Measurements from ENCODE around the gene OR4E2. TPM values are rescaled to one million over a fixed set of nuclear protein-coding genes. Genes with fewer than 3 reads are reported as not detected.

OR4E2 gene
- polyA plus RNA-seq, 1 experiment: not detected

- Histone ChIP-seq H3K27ac (ENCODE audit: low read depth, low read length) (no peak overlapping the region), H3K4me3 (ENCODE audit: low read depth, low read length) (no peak overlapping the region), H3K9me3 (ENCODE audit: control insufficient read depth, insufficient read depth, low read length) (no peaks in the 10 kb centered on the region), H3K27me3 (ENCODE audit: control insufficient read depth, insufficient read depth, low read length) (no peaks in the 10 kb centered on the region)
- no peak for DNase-seq (ENCODE audit: low read depth, low spot score)
- no peak for TF ChIP-seq CTCF (IDR thresholded peaks at IDR 0.05; ENCODE audit: low read depth, low read length)
- ChIA-PET CTCF (no interaction called here), POLR2A (no interaction called here)
Observed at GRCh38 chr14:21703357-21704326, 50.0 kb downstream of the OR4E2 start.

- DNase-seq (ENCODE audit: low read depth, low spot score): no peak
- TF ChIP-seq CTCF (IDR thresholded peaks at IDR 0.05; ENCODE audit: low read depth, low read length): no peak
- Histone ChIP-seq H3K27ac (ENCODE audit: low read depth, low read length) (no peak overlapping the region), H3K27me3 (ENCODE audit: control insufficient read depth, insufficient read depth, low read length) (no peaks in the 10 kb centered on the region), H3K4me3 (ENCODE audit: low read depth, low read length) (no peak overlapping the region), H3K9me3 (ENCODE audit: control insufficient read depth, insufficient read depth, low read length) (no peaks in the 10 kb centered on the region)
- POLR2A ChIA-PET: no interaction called here
- CTCF ChIA-PET: no interaction called here
Observed at GRCh38 chr14:21704338-21704737, 50.7 kb downstream of the OR4E2 start.

- H3K9me3 ChIP-seq (ENCODE audit: control insufficient read depth, insufficient read depth, low read length): no peaks in the 10 kb centered on the region
- CTCF ChIA-PET: interaction anchor here (0.6 to 2.5 kb wide), 13 partner anchors 9 to 454 kb away, joined by 3 to 9 read pairs (median 4); partner anchors contain the start of gene SALL2
- POLR2A ChIA-PET: no interaction called here
- H3K27ac ChIP-seq (ENCODE audit: low read depth, low read length): no peak overlapping the region
- no peak overlapping the region for H3K4me3 ChIP-seq (ENCODE audit: low read depth, low read length)
- H3K27me3 ChIP-seq (ENCODE audit: control insufficient read depth, insufficient read depth, low read length): no peaks in the 10 kb centered on the region
- peak; percentile 76 for TF ChIP-seq CTCF (IDR thresholded peaks at IDR 0.05; ENCODE audit: low read depth, low read length)
- DNase-seq (ENCODE audit: low read depth, low spot score): no peak
Observed at GRCh38 chr14:21711360-21711961, 57.8 kb downstream of the OR4E2 start.

GRCh38 chr14:21712036-21712435, 58.4 kb downstream of the OR4E2 start:
- CTCF ChIA-PET: interaction anchor here (0.6 to 2.5 kb wide), 12 partner anchors 8 to 455 kb away, joined by 3 to 9 read pairs (median 4); partner anchors contain the start of gene SALL2
- no peaks in the 10 kb centered on the region for H3K9me3 ChIP-seq (ENCODE audit: control insufficient read depth, insufficient read depth, low read length)
- no peak for TF ChIP-seq CTCF (IDR thresholded peaks at IDR 0.05; ENCODE audit: low read depth, low read length)
- POLR2A ChIA-PET: no interaction called here
- H3K27ac ChIP-seq (ENCODE audit: low read depth, low read length): no peak overlapping the region
- no peak for DNase-seq (ENCODE audit: low read depth, low spot score)
- H3K4me3 ChIP-seq (ENCODE audit: low read depth, low read length): no peak overlapping the region
- H3K27me3 ChIP-seq (ENCODE audit: control insufficient read depth, insufficient read depth, low read length): no peaks in the 10 kb centered on the region
